Renal cortex interstitium (tissue), 11 donors: ENCODE results near the gene CACNG7. TPM values are rescaled to one million over a fixed set of nuclear protein-coding genes. Genes with fewer than 3 reads are reported as not detected.

Experiments
- DNase-seq, 11 donors: peaks; one replicate each; pipeline ENCODE4 v3.0.0-alpha.2; 2013; ENCODE audit warnings: low read depth in 9 of 11, low spot score in 4 of 11; ENCODE audit errors: extremely low read depth in 1 of 11
- polyA plus RNA-seq, 3 donors: library from polyadenylated mRNA; unstranded; fragments of 120-200 nt; gene quantifications; one replicate each; pipeline ENCODE4 v1.2.1, GENCODE V29; 2013; ENCODE audit not compliant: insufficient read length in 3 of 3

CACNG7 gene
- polyA plus RNA-seq, 3 donors: 0.23 to 1.0 (median 0.45) TPM

- no peak for DNase-seq
Measured at GRCh38 chr19:53966931-53967330, 57.9 kb downstream of the CACNG7 start.

DNA sequence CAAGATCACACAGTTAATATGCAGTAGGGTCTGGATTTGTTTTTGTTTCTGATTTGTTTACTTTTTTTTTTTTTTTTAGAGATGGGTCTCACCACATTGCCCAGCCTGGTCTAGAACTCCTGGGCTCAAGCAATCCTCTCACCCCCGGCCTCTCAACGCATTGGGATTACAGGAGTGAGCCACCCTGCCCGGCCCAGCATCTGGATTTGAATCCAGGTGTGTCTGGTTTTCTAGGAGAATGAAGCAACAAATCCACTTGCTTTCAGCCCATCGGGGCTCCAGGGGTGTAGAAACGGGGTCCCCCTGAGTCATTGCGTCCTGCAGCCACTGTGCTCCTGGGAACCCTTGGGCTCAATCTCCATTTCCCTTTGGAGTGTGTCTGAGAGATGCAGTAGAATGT lies 60.3 kb downstream of the CACNG7 start:
- DNase-seq: no peak

DNA sequence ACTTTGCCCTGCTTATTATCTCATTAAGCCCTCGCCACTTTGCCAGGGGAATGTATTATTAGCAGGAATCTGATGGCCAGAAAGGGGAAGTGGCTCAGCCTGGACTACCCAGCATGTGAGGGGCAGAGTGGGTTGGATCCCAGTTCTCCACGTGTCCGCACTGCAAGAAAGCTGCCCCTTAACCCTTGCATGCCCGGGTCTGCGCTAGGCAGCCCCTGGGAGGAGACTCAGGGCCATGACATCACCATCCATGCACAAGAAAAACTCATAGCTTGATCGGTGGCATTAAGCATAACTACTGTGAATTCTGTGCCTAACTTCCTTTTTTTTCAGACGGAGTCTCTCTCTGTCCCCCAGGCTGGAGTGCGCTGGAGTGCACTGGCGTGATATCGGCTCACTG lies 62.6 kb downstream of the CACNG7 start:
- DNase-seq: no peak

DNA sequence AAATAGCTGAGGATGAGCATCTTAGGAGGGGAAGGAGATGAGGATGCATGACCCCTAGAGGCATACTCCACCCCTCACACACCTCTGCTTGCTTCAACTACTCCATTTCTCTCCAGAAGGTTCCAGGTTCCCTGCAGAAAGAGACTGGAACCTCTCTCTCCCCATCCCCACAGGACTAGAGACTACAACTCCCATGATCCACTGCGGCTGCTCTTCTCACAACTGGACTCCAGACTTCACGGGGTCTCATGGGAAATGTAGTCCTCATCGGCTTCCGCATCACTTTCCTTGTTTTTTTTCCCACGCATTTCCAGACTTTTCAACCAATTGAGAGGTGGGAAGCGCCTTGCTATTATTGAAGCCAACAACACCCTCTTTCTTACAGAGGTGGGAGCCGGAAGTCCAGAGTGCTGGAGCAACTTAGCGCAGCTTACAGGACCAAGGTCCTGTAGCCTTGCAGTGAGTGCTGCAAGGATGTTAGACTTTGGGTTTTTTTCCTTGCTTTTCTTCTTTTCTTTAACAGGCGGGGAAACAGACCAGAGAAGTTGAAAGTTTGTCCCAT lies 68.4 kb downstream of the CACNG7 start:
- peak in 9 of 11 donors; percentile 54 to 86 (median 75) for DNase-seq

DNA sequence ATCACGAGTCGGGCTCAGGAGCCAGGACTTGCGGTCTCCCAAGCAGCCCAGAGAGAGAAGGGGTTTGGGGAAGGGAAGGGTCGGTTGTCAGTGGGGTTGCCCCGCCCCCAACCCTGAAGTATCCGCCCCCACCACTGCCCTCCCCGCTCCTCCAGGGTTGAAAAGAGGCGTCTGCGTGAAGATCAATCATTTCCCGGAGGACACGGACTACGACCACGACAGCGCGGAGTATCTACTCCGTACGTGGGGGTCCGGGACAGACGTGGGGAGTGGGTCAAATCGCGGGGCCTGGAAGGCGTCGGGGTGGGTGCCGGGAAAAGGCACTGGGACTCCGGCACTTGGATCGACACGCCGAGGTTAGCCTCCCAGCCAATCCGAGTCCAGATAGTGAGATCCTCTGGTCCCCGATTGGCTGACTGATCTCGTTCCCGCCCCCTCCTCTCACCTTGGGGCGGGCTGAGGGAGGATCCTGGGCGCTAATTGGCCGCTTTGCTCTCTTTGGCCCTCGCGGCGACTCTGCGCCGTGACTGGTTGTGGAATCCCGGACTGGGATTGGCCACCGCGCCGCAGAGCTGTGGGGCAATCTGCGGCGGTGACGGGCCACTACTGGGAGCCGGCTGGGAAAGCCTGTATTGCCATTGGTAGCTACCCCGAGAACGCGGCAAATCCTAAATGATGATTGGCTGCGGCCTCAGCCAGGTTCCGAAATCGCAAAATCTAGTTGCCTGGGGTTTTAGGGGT lies 69.1 kb downstream of the CACNG7 start:
- DNase-seq: peak in 4 of 11 donors; percentile 37 to 53 (median 48)

DNA sequence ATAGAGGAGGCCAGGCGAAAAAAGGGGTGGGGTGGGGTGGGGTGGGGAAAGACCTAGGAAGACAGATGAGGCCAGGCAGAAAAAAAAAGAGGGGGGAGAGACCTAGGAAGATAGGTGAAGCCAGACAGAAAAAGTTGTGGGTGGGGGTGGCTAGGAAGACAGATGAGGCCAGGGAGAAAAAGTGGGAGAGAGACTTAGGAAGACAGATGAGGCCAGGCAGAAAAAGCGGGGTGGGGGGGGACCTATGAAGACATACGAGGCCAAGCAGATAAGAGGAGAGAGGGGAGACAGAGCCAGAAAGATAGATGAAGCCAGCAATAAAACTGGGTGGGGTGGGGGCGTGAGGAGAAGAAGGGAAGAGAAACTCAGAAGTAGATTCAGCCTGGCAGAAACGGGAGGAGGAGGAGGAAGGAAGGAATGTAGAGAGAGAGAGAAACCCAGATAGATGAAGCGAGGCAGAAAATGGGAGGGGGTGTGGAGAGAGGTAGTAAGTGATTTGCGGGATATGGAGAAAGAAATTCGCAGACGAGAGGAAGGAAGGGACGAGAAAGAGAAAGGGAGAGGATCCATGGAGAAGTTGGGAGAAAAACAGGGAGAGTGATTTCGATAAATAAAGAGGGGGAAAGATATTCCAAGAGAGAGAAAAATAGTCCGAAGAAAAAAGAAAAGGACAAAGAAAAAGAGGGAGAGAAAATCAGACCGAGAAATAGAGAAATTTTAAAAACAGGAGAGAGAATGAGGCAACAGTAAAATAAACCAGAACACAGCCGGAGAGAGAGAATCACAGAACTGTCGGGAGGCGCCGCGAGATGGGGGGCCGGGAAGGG lies 70.1 kb downstream of the CACNG7 start:
- no peak for DNase-seq

DNA sequence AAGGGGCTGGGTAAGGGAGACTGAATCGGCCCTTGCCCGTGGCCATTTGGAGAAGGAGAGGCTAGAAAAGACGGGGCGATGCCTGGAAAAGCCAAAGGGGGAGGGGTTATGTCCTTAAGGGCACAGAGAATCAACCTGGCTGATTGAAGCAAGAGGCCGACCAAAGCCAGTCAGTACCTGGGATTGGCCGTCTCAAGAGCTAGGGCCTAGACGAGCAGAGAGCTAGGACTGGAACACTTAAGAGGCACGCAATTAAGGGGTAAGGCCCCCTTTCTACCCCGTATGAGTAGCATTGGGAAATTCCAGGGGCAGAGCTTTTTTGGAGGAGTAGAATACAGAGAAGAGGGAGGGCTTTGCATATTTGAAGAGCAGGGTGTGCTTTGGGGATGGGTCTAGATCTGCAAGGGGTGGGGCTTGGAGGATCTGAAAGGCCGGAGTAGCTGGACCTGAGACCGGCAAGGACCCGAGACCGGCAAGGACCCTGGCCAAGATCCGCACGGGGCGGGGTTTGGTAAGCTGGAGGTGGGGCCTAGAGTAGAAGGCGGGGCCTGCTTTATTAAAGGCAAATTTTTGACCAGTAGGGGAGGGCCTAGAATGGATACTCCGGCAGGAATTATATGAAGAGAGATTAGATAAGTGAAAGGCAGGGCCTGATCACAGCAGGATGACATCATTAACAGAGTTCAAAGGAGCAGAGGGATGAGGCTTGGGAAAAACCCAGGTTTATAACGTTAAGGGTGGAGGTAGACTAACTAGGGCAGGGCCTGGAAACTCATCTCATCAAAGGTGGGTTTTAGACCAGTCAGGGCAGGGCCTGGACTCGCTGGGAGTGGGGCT lies 71.7 kb downstream of the CACNG7 start:
- DNase-seq: no peak

DNA sequence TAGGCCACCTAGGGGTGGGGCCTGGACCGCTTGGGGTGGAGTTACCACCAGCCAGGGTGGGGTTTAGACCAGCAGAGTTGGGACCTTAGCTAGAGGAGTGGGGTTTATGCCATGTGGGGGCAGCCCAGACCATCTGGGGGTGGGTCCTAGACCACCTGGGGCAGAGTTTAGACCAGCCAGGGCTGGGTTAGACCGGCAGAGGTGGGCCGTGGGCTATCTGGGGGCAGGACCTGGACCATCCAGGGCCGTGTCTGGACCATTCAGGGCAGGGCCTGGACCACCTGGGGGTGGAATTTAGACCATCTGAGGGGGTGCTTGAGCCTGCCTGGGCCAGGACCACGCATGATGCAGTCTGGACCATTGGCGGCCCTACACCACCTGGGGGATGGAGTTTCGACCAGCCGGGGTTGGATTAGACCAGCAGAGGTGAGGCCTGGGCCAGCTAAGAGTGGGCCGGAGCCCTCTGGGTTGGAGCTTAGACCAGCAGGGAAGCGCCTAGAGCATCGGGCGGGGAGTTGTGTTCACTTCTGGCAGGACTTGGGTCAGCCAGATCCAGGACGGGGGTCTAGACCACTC lies 72.4 kb downstream of the CACNG7 start:
- no peak for DNase-seq

- peak in 4 of 11 donors; percentile 25 to 39 (median 38) for DNase-seq
Measured at GRCh38 chr19:53982001-53982451, 72.9 kb downstream of the CACNG7 start.

DNA sequence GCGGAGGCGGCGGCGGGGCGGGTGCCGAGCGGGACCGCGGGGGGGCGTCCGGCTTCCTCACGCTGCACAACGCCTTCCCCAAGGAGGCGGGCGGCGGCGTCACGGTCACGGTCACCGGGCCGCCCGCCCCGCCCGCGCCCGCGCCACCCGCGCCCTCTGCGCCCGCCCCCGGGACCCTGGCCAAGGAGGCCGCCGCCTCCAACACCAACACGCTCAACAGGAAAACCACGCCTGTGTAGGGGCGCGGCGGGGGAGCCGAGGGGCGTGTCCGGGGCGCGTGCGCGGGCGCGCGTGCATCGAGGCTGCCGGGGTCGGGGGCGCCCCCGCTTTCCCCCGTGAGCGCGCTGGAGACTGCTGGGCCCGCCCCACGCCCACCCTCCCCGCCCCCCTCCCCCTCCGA lies 73.5 kb downstream of the CACNG7 start:
- peak in 1 of 11 donors; percentile 27 for DNase-seq

DNA sequence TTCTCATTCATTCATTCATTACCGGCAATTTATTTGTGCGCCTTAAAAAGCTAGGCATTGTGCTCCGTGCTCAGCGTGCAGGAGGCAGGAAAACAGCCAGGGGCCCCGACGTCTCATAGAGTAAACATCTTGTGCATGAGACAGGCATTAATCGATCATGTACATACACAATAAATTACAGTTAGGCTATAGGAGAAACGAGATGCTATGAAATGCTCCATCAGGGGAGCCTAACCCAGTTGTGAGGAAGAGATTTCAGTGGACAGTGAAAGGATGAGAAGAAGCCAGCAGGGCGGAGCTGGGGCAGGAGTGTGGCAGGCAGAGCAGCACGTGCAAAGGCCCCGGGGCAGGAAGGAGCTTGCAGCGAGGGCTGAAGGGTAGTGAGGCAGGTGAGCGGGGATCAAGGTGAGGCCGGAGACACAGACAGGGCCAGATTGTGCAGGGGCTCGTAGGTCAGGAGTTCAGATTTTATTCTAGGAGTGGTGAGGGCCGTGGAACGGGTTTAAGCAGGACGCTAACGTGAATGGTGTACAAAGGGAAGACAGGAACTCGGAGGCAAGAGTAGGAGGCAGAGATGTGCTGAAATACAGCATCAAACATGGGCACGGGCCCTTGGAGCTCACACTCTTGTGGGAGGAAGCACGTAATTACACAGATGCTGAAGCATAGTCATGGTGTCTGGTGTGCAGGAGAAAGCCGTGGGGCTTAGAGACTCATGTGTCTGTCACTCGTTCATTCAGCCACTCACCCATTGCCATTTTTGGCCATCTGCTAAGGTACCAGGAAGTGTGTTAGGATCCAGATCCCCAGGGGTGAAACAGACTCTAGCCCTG lies 74.6 kb downstream of the CACNG7 start:
- no peak for DNase-seq

- no peak for DNase-seq
Measured at GRCh38 chr19:53985863-53986262, 76.8 kb downstream of the CACNG7 start.

DNA sequence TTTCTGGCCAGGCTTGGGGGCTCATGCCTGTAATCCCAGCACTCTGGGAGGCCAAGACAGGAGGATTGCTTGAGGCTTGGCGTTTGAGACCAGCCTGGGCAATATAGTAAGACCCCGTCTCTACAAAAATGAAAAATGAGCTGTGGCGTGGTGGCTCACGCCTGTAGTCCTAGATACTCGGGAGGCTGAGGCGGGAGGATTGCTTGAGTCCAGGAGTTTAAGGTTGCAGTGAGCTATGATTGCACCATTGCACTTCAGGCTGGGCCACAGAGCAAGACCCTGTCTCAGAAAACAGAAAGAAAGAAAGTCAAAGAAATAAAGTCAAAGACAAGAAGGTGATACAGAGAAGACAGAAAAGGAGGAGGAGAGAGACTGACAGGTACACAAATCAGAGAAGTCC lies 79.9 kb downstream of the CACNG7 start:
- no peak for DNase-seq

DNA sequence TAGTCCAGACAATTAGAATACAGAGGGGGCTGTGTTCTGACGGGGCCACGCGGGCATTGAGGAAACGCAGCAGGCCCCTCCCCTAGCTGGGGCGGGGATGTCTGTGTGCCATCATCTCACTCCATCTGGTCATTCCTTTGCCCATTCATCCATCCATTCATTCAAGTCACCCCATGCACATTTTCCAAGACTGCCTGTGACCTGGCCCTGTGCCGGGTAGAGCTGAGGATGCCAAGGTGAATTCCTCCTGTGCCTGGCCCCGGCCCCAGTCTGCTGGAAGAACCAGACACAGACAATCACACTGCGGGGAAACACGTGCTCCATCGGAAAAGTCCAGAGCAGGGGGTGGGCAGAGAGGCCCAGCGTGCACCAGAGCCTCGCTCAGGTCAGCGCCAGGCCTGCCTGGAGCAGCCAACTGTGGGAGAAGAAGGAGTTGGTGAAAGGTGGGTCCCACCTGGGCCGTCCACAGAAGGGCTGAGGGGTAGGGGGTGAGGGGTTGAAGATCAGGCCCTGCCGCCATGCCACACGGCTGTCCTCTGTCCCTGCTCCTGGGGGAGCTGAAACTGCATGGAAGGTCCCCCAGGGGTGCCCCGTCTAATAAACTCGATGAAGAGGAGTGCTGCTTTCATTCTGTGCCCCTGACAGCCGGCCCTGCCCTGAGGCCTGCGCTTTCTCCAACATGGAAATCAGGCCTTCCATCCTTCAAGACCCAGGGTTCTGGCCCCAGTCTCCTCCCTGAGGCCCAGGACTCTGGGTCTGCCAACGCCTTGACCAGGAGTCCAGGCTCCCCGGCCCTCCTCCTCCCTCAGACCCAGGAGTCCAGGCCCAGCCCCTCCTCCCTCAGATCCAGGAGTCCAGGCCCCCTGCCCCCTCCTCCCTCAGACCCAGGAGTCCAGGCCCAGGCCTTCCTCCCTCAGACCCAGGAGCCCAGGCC lies 80.8 kb downstream of the CACNG7 start:
- DNase-seq: no peak

- peak in 2 of 11 donors; percentile 22 to 38 for DNase-seq
Measured at GRCh38 chr19:53991224-53992113, 82.4 kb downstream of the CACNG7 start, which contains the start of gene CACNG6. TSS of gene CACNG6 (plus strand) at chr19:53991637. CDS start at chr19:53992878, 1,241 bp downstream.

DNA sequence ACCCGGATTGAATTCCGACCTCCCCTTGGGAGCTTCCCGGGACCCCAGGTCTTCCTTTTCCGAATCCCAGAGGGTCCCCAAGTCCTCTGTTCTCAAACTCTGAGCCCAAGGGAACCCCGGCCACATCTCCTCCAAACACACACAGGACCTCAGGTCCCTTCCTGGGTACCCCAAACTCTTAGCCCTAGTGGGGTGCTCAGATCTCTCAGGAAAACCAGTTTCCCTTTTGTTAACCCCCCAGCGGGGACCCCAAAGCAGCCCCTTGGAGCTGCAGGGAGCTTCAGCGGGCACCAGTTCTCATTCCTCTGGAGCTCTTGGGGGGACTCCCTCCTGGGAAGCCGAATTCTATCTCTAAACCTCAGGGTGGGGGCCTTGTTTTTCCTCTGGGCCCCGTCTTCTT lies 83.1 kb downstream of the CACNG7 start:
- DNase-seq: no peak
